Chondrocyte (in vitro differentiated cells): ENCODE results near the gene DCPS. TPM values are rescaled to one million over a fixed set of nuclear protein-coding genes. Genes with fewer than 3 reads are reported as not detected.
A peak's percentile ranks its signal among the peaks of the same experiment; 100 is the strongest.
"Not testable (repeated sequence)": the region's sequence is repeated elsewhere in the genome, so short reads cannot be mapped to it uniquely, and the experiment has no call there.

Experiments used
- DNase-seq: peaks from one replicate; pipeline ENCODE4 v3.0.0; 2021; ENCODE audit warnings: mixed read lengths, low spot score
- H3K27ac Mint-ChIP-seq: one replicate; pipeline ENCODE4 v1.8.0; 2021; ENCODE audit warnings: mild to moderate bottlenecking, moderate library complexity, mixed read lengths; ENCODE audit not compliant: unreplicated experiment
- H3K27me3 Mint-ChIP-seq: 2 replicates; pipeline ENCODE4 v1.8.0; 2021; ENCODE audit warnings: low read depth, mixed read lengths
- H3K36me3 Mint-ChIP-seq: 2 replicates; pipeline ENCODE4 v1.8.0; 2021; ENCODE audit warnings: low read depth, mixed read lengths
- H3K4me1 Mint-ChIP-seq: 2 replicates; pipeline ENCODE4 v1.8.0; 2021; ENCODE audit warnings: low read depth, mild to moderate bottlenecking, mixed read lengths
- H3K4me3 Mint-ChIP-seq: one replicate; pipeline ENCODE4 v1.8.0; 2021; ENCODE audit warnings: mild to moderate bottlenecking, moderate library complexity, mixed read lengths; ENCODE audit not compliant: unreplicated experiment
- H3K9me3 Mint-ChIP-seq: 2 replicates; pipeline ENCODE4 v1.8.0; 2021; ENCODE audit warnings: low read depth, mixed read lengths
- CTCF ChIP-seq: fragments of 200-600 bp; sonication (generic); IDR thresholded peaks from 2 replicates; pipeline ENCODE4 v1.5.0; 2021; ENCODE audit warnings: antibody characterized with exemption, mild to moderate bottlenecking, moderate library complexity
- total RNA-seq: library from RNA; stranded (reverse); gene quantifications from 3 replicates; pipeline ENCODE4 v1.2.1, GENCODE V29; 2021

Gene DCPS
- total RNA-seq, 1 donor from 2014 or later, result 12.4 TPM

- not testable (repeated sequence) for H3K27ac Mint-ChIP-seq
- H3K4me1 Mint-ChIP-seq, result peaks cover 42% of the 10 kb centered on the region
Measured at GRCh38 chr11:126374562-126375300, 70.9 kb downstream of the DCPS start.

GRCh38 chr11:126375726-126376125, 71.9 kb downstream of the DCPS start:
- TF ChIP-seq CTCF, result no peak
- Mint-ChIP-seq H3K27me3 (no peaks in the 10 kb centered on the region), H3K27ac (no peak overlapping the region), H3K9me3 (no peaks in the 10 kb centered on the region), H3K4me1 (peaks cover 37% of the 10 kb centered on the region), H3K4me3 (no peak overlapping the region), H3K36me3 (no peaks in the 10 kb centered on the region)
- no peak for DNase-seq

More at GRCh38 chr11:126374562-126375300, 70.9 kb downstream of the DCPS start:
- H3K4me3 Mint-ChIP-seq, H3K36me3 Mint-ChIP-seq, H3K9me3 Mint-ChIP-seq, H3K27me3 Mint-ChIP-seq: not testable (repeated sequence)
- DNase-seq, result peak; percentile 54

GRCh38 chr11:126378763-126379162, 74.9 kb downstream of the DCPS start:
- Mint-ChIP-seq H3K4me3 (no peak overlapping the region), H3K36me3 (no peaks in the 10 kb centered on the region), H3K27me3 (no peaks in the 10 kb centered on the region), H3K27ac (no peak overlapping the region), H3K4me1 (peaks cover 17% of the 10 kb centered on the region), H3K9me3 (no peaks in the 10 kb centered on the region)
- DNase-seq, result no peak
- TF ChIP-seq CTCF, result no peak

- Mint-ChIP-seq H3K9me3 (no peaks in the 10 kb centered on the region), H3K4me1 (peaks cover 15% of the 10 kb centered on the region)
- peak; percentile 38 for DNase-seq
Measured at GRCh38 chr11:126380909-126381308, 77.0 kb downstream of the DCPS start.

GRCh38 chr11:126381960-126382359, 78.1 kb downstream of the DCPS start:
- H3K27me3 Mint-ChIP-seq, H3K4me3 Mint-ChIP-seq, H3K27ac Mint-ChIP-seq, H3K36me3 Mint-ChIP-seq, H3K9me3 Mint-ChIP-seq: not testable (repeated sequence)
- peak; percentile 19 for DNase-seq
- H3K4me1 Mint-ChIP-seq, result peaks cover 26% of the 10 kb centered on the region

More at GRCh38 chr11:126380909-126381308, 77.0 kb downstream of the DCPS start:
- no peaks in the 10 kb centered on the region for H3K27me3 Mint-ChIP-seq
- TF ChIP-seq CTCF, result no peak
- H3K36me3 Mint-ChIP-seq, result no peaks in the 10 kb centered on the region
- no peak overlapping the region for H3K4me3 Mint-ChIP-seq
- H3K27ac Mint-ChIP-seq, result no peak overlapping the region

- not testable (repeated sequence) for H3K9me3 Mint-ChIP-seq, H3K4me3 Mint-ChIP-seq, H3K27me3 Mint-ChIP-seq, H3K27ac Mint-ChIP-seq, H3K36me3 Mint-ChIP-seq
- peak; percentile 49 for DNase-seq
- peaks cover 30% of the 10 kb centered on the region for H3K4me1 Mint-ChIP-seq
Measured at GRCh38 chr11:126382641-126383040, 78.8 kb downstream of the DCPS start.
